HEK293 (cell line): ENCODE results near the gene PIP5K1B.

Experiments
- CTCF ChIA-PET: fragments of 350-600 bp; formaldehyde crosslinking; extraction: SDS; loops from one replicate; lab custom pipeline; 2021; ENCODE audit warnings: antibody characterized with exemption; lab: Yijun Ruan, JAX
- POLR2A ChIA-PET: fragments of 300-600 bp; formaldehyde crosslinking; extraction: SDS; loops from one replicate; lab custom pipeline; 2020; ENCODE audit warnings: antibody characterized with exemption, inconsistent platforms; lab: Yijun Ruan, JAX
- H3K27ac ChIP-seq: fragments of 200-500 bp; sonication (Bioruptor generic); 2 replicates; pipeline ENCODE4 v1.5.1; 2014; ENCODE audit warnings: low read depth, low read length, control low read depth, inconsistent platforms; ENCODE audit errors: extremely low read depth
- H3K36me3 ChIP-seq, 2 experiments: fragments of 200-500 bp in 1 of 2; sonication (Bioruptor generic) in 1 of 2; 1 replicate in 1 of 2; 2 replicates in 1 of 2; pipeline ENCODE4 v1.5.1; 2014 to 2017; ENCODE audit warnings: inconsistent platforms in 2 of 2, low read length in 2 of 2; ENCODE audit not compliant: control insufficient read depth in 2 of 2, insufficient read depth in 1 of 2
- H3K4me1 ChIP-seq: fragments of 200-500 bp; sonication (Bioruptor generic); 2 replicates; pipeline ENCODE4 v1.5.1; 2014; ENCODE audit warnings: mild to moderate bottlenecking, low read length, inconsistent platforms; ENCODE audit not compliant: control insufficient read depth, insufficient read depth
- H3K4me3 ChIP-seq: 2 replicates; pipeline ENCODE4 v1.5.1; 2011; ENCODE audit warnings: low read depth, mild to moderate bottlenecking, control low read depth, low read length, moderate library complexity
- H3K9me3 ChIP-seq: fragments of 200-500 bp; sonication (Bioruptor generic); 2 replicates; pipeline ENCODE4 v1.5.1; 2014; ENCODE audit warnings: low read depth, low read length, inconsistent platforms; ENCODE audit not compliant: control insufficient read depth, insufficient read depth
- GLIS2 ChIP-seq: fragments of 450-650 bp; formaldehyde crosslinking; IDR thresholded peaks from 2 replicates; pipeline ENCODE4 v1.5.1; 2016; ENCODE audit warnings: missing biosample characterization, missing genetic modification characterization
- HOXA7 ChIP-seq: sonication (generic); formaldehyde crosslinking; IDR thresholded peaks from 2 replicates; pipeline ENCODE4 v1.8.1; 2022; ENCODE audit warnings: missing genetic modification reagents, borderline replicate concordance
- MYNN ChIP-seq: fragments of 450-650 bp; formaldehyde crosslinking; IDR thresholded peaks from 2 replicates; pipeline ENCODE4 v1.5.1; 2016; ENCODE audit warnings: missing biosample characterization, missing genetic modification characterization, borderline replicate concordance
- OVOL3 ChIP-seq: fragments of 450-650 bp; formaldehyde crosslinking; IDR thresholded peaks from 2 replicates; pipeline ENCODE4 v1.5.1; 2016; ENCODE audit warnings: missing biosample characterization, missing genetic modification characterization
- REPIN1 ChIP-seq: fragments of 450-650 bp; formaldehyde crosslinking; IDR thresholded peaks from 2 replicates; pipeline ENCODE4 v1.5.1; 2017; ENCODE audit warnings: missing biosample characterization, missing genetic modification characterization, low read depth
- ZFP3 ChIP-seq: fragments of 450-650 bp; formaldehyde crosslinking; IDR thresholded peaks from 2 replicates; pipeline ENCODE4 v1.5.1; 2016; ENCODE audit warnings: low read depth, missing biosample characterization, missing genetic modification characterization
- ZNF121 ChIP-seq: fragments of 450-650 bp; formaldehyde crosslinking; IDR thresholded peaks from 2 replicates; pipeline ENCODE4 v1.5.1; 2016; ENCODE audit warnings: missing biosample characterization, missing genetic modification characterization
- ZNF169 ChIP-seq: fragments of 450-650 bp; formaldehyde crosslinking; IDR thresholded peaks from 2 replicates; pipeline ENCODE4 v1.5.1; 2016; ENCODE audit warnings: missing biosample characterization, missing genetic modification characterization
- ZNF23 ChIP-seq: fragments of 450-650 bp; formaldehyde crosslinking; IDR thresholded peaks from 2 replicates; pipeline ENCODE4 v1.5.1; 2016; ENCODE audit warnings: missing biosample characterization, missing genetic modification characterization, borderline replicate concordance
- ZNF292 ChIP-seq: fragments of 450-650 bp; formaldehyde crosslinking; IDR thresholded peaks from 2 replicates; pipeline ENCODE4 v1.5.1; 2016; ENCODE audit warnings: low read depth, missing biosample characterization, missing genetic modification characterization, borderline replicate concordance
- ZNF324 ChIP-seq: fragments of 450-650 bp; formaldehyde crosslinking; IDR thresholded peaks from 2 replicates; pipeline ENCODE4 v1.5.1; 2016; ENCODE audit warnings: missing biosample characterization, missing genetic modification characterization
- ZNF354C ChIP-seq: fragments of 450-650 bp; formaldehyde crosslinking; IDR thresholded peaks from 2 replicates; pipeline ENCODE4 v1.5.1; 2016; ENCODE audit warnings: missing biosample characterization, missing genetic modification characterization, low read depth, borderline replicate concordance
- ZNF37A ChIP-seq: fragments of 450-650 bp; IDR thresholded peaks from 2 replicates; pipeline ENCODE4 v1.5.1; 2018; ENCODE audit warnings: missing biosample characterization, missing genetic modification characterization
- ZNF416 ChIP-seq: fragments of 450-650 bp; formaldehyde crosslinking; IDR thresholded peaks from 2 replicates; pipeline ENCODE4 v1.5.1; 2016; ENCODE audit warnings: missing biosample characterization, missing genetic modification characterization
- ZNF624 ChIP-seq: fragments of 450-650 bp; formaldehyde crosslinking; IDR thresholded peaks from 2 replicates; pipeline ENCODE4 v1.5.1; 2017; ENCODE audit warnings: missing biosample characterization, missing genetic modification characterization
- ZSCAN30 ChIP-seq: fragments of 450-650 bp; IDR thresholded peaks from 2 replicates; pipeline ENCODE4 v1.5.1; 2018; ENCODE audit warnings: missing biosample characterization, mild to moderate bottlenecking, missing genetic modification characterization, moderate library complexity
- TF ChIP-seq, protein P1 (sequence below): fragments of 450-650 bp; formaldehyde crosslinking; IDR thresholded peaks from 2 replicates; pipeline ENCODE4 v1.5.1; 2017; ENCODE audit warnings: missing biosample characterization, missing genetic modification characterization
- TF ChIP-seq, protein P2 (sequence below): fragments of 450-650 bp; formaldehyde crosslinking; IDR thresholded peaks from 2 replicates; pipeline ENCODE4 v1.5.1; 2017; ENCODE audit warnings: missing biosample characterization, missing genetic modification characterization
- TF ChIP-seq, protein P3 (sequence below): fragments of 450-650 bp; formaldehyde crosslinking; IDR thresholded peaks from 2 replicates; pipeline ENCODE4 v1.5.1; 2016; ENCODE audit warnings: missing biosample characterization, missing genetic modification characterization
- TF ChIP-seq, protein P4 (sequence below): fragments of 450-650 bp; formaldehyde crosslinking; IDR thresholded peaks from 2 replicates; pipeline ENCODE4 v1.5.1; 2016; ENCODE audit warnings: missing biosample characterization, missing genetic modification characterization
- TF ChIP-seq, protein P5 (sequence below): fragments of 450-650 bp; formaldehyde crosslinking; IDR thresholded peaks from 2 replicates; pipeline ENCODE4 v1.5.1; 2016; ENCODE audit warnings: missing biosample characterization, missing genetic modification characterization
- TF ChIP-seq, protein P6 (sequence below): fragments of 450-650 bp; formaldehyde crosslinking; optimal IDR thresholded peaks from 2 replicates; pipeline ENCODE3; 2016; ENCODE audit warnings: missing biosample characterization, mild to moderate bottlenecking, missing genetic modification characterization

The PIP5K1B gene

DNA sequence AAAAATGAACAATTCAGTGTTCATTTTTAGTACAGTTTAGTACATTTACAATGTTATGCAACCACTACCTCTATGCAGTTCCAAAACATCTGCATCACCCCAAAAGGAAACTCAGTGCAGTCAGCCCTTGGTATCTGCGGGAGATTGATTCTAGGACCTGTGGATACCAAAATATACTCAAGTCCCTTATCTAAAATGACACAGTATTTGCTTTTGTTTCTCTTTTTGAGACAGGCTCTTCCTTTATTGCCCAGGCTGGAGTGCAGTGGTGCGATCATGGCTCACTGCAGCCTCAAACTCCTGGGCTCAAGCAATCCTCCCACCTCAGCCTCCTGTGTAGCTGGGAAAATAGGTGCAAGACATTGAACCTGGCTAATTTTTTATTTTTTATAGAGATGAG, 114.0 kb downstream of the PIP5K1B start (continued):
- TF ChIP-seq GLIS2 (no peak), ZSCAN30 (tag by site-specific recombination) (no peak), ZNF624 (tag by site-specific recombination) (no peak), ZNF169 (tag by site-specific recombination) (no peak), ZNF354C (tag by site-specific recombination) (no peak)
- TF ChIP-seq, protein P1, sequence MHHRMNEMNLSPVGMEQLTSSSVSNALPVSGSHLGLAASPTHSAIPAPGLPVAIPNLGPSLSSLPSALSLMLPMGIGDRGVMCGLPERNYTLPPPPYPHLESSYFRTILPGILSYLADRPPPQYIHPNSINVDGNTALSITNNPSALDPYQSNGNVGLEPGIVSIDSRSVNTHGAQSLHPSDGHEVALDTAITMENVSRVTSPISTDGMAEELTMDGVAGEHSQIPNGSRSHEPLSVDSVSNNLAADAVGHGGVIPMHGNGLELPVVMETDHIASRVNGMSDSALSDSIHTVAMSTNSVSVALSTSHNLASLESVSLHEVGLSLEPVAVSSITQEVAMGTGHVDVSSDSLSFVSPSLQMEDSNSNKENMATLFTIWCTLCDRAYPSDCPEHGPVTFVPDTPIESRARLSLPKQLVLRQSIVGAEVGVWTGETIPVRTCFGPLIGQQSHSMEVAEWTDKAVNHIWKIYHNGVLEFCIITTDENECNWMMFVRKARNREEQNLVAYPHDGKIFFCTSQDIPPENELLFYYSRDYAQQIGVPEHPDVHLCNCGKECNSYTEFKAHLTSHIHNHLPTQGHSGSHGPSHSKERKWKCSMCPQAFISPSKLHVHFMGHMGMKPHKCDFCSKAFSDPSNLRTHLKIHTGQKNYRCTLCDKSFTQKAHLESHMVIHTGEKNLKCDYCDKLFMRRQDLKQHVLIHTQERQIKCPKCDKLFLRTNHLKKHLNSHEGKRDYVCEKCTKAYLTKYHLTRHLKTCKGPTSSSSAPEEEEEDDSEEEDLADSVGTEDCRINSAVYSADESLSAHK (tag by site-specific recombination) = no peak
- TF ChIP-seq, protein P2, sequence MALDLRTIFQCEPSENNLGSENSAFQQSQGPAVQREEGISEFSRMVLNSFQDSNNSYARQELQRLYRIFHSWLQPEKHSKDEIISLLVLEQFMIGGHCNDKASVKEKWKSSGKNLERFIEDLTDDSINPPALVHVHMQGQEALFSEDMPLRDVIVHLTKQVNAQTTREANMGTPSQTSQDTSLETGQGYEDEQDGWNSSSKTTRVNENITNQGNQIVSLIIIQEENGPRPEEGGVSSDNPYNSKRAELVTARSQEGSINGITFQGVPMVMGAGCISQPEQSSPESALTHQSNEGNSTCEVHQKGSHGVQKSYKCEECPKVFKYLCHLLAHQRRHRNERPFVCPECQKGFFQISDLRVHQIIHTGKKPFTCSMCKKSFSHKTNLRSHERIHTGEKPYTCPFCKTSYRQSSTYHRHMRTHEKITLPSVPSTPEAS (tag by site-specific recombination) = no peak
- TF ChIP-seq, protein P3, sequence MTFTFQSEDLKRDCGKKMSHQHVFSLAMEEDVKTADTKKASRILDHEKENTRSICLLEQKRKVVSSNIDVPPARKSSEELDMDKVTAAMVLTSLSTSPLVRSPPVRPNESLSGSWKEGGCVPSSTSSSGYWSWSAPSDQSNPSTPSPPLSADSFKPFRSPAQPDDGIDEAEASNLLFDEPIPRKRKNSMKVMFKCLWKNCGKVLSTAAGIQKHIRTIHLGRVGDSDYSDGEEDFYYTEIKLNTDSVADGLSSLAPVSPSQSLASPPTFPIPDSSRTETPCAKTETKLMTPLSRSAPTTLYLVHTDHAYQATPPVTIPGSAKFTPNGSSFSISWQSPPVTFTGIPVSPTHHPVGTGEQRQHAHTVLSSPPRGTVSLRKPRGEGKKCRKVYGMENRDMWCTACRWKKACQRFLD (tag by site-specific recombination) = no peak

DNA sequence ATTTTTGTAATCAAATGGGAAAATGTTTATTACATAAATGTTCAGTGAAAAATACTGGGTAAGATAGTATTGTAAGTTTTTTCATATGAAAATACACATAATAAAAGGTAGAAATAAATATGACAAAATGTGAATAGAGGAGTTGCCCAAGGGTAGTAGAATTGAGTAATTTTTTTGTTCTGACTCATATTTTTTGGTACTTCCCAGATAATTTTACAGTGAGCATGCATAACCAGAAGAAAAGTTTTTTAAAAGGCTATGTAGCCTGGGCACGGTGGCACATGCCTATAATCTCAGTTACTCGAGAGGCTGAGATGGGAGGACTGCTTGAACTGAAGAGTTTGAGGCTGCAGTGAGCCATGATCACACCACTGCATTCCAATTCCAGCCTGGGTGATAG, 116.9 kb downstream of the PIP5K1B start:
- H3K36me3 ChIP-seq = no peaks in the 10 kb centered on the region
- TF ChIP-seq OVOL3 (tag by site-specific recombination) (no peak), MYNN (no peak), ZNF37A (tag by site-specific recombination) (no peak), REPIN1 (tag by site-specific recombination) (no peak), ZNF23 (tag by site-specific recombination) (no peak), HOXA7 (CRISPR knock-in tag) (no peak)
- TF ChIP-seq, protein P4, sequence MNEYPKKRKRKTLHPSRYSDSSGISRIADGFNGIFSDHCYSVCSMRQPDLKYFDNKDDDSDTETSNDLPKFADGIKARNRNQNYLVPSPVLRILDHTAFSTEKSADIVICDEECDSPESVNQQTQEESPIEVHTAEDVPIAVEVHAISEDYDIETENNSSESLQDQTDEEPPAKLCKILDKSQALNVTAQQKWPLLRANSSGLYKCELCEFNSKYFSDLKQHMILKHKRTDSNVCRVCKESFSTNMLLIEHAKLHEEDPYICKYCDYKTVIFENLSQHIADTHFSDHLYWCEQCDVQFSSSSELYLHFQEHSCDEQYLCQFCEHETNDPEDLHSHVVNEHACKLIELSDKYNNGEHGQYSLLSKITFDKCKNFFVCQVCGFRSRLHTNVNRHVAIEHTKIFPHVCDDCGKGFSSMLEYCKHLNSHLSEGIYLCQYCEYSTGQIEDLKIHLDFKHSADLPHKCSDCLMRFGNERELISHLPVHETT (tag by site-specific recombination) = no peak
- TF ChIP-seq, protein P5, sequence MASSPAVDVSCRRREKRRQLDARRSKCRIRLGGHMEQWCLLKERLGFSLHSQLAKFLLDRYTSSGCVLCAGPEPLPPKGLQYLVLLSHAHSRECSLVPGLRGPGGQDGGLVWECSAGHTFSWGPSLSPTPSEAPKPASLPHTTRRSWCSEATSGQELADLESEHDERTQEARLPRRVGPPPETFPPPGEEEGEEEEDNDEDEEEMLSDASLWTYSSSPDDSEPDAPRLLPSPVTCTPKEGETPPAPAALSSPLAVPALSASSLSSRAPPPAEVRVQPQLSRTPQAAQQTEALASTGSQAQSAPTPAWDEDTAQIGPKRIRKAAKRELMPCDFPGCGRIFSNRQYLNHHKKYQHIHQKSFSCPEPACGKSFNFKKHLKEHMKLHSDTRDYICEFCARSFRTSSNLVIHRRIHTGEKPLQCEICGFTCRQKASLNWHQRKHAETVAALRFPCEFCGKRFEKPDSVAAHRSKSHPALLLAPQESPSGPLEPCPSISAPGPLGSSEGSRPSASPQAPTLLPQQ (tag by site-specific recombination) = no peak
- ChIA-PET POLR2A (no interaction called here), CTCF (no interaction called here)
- H3K4me3 ChIP-seq = no peak overlapping the region
- no peaks in the 10 kb centered on the region for H3K4me1 ChIP-seq
- H3K9me3 ChIP-seq = no peaks in the 10 kb centered on the region
- no peak overlapping the region for H3K27ac ChIP-seq

DNA sequence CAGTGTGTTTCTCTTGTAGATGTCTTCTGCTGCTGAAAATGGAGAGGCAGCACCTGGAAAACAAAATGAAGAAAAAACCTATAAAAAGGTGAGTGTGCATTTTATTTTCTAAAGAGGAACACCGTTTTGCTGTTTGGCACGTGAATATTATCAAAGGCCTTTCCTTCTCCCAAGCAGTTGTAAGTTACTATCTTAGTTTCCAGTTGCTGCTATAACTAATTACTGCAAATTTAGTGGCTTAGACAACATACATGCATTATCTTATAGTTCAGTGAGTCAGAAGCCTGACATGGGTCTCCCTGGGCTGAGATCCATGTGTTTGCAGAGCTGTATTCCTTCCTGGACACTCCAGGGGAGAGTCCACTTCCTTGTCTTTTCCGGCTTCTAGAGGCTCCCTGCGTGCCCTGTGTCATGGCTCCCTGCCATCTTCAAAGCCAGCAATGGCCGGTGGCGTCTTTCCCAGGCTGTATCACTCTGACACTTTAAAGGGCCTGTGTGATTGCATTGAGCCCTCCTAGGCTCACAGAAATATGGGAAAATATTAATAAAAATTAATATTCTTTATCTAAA, 117.6 kb downstream of the PIP5K1B start:
- Histone ChIP-seq H3K36me3 (no peaks in the 10 kb centered on the region), H3K4me1 (no peaks in the 10 kb centered on the region), H3K27ac (no peak overlapping the region), H3K4me3 (no peak overlapping the region)
- CTCF ChIA-PET = no interaction called here
- no peak for TF ChIP-seq ZNF324 (tag by site-specific recombination)
- TF ChIP-seq, protein P5 (tag by site-specific recombination) = no peak
- TF ChIP-seq ZNF121 (tag by site-specific recombination) = no peak
- TF ChIP-seq, protein P6, sequence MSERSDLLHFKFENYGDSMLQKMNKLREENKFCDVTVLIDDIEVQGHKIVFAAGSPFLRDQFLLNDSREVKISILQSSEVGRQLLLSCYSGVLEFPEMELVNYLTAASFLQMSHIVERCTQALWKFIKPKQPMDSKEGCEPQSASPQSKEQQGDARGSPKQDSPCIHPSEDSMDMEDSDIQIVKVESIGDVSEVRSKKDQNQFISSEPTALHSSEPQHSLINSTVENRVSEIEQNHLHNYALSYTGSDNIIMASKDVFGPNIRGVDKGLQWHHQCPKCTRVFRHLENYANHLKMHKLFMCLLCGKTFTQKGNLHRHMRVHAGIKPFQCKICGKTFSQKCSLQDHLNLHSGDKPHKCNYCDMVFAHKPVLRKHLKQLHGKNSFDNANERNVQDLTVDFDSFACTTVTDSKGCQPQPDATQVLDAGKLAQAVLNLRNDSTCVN = no peak
- no peak for TF ChIP-seq MYNN
- TF ChIP-seq ZFP3 (tag by site-specific recombination) = no peak
- no peak for TF ChIP-seq ZNF416
- TF ChIP-seq ZNF292 (tag by site-specific recombination) = no peak
- TF ChIP-seq, all 188 proteins: peak for 0
- POLR2A ChIA-PET = no interaction called here
- H3K9me3 ChIP-seq = no peaks in the 10 kb centered on the region
